SK-N-DZ (cell line): Measurements from ENCODE around the gene HGF.
A peak's percentile ranks its signal among the peaks of the same experiment; 100 is the strongest.

Experiments
- DNase-seq: peaks from one replicate; pipeline ENCODE4 v3.0.0-alpha.2; 2015; ENCODE audit warnings: low spot score

Gene HGF

DNA sequence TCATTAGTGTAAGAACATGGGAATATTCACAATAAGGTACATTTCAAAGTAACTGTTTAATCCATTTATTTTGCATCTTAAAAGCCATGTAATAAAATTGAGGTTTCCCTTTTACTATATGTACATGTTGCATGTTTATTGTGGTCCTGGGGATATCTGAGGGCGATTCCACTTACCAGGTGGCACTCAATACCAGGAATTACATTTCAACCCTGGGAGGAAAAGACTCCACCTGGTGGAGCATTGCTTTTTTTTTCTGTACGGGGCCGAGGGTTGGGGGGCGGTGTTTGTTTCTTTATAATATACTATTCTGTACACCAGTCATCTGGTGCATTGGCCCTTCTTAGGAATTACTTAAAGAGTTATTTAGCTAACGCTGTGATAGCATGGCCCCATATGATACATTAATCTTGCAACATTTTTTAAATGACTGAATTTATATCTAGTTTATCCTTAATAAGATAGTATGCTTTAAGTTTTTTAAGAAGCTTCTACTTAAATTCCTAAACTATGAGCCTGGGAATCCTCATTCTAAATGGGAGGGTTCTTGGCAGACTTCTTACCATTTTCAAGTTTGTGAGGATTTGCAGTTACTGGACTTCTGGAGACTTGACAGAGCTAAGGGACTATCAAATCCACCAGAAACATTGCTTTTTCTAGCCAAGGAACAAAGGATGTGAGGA is 7.2 kb upstream of the HGF start:
- DNase-seq: no peak

GRCh38 chr7:81776161-81776560 is 6.3 kb upstream of the HGF start:
- DNase-seq: no peak

GRCh38 chr7:81775560-81775959 is 5.7 kb upstream of the HGF start:
- peak; percentile 75 for DNase-seq

- no peak for DNase-seq
Observed at GRCh38 chr7:81774551-81774950, 4.7 kb upstream of the HGF start.

DNA sequence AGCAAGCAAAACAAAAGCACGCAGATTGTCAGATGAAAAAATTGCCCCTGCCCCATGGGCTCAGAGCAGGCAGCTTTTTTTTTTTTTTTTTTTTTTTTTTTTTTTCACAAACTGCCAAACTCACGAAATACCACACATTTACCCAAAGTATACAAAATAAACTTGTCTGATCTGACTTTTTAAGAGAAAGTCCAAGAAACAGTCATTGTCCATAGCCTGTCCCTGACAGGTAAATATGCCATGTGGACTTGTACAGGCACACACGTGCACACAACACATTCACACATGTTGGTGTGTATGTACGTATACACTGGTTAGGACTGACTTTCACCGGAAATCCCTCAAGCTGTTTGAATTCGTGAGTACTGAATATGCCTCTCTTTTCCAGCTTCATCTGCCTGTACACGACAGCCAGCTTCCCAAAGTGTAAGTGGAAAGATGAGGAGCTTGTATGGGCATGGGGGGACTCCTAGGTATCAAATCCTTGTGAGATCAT is 929 bp upstream of the HGF start:
- no peak for DNase-seq

DNA sequence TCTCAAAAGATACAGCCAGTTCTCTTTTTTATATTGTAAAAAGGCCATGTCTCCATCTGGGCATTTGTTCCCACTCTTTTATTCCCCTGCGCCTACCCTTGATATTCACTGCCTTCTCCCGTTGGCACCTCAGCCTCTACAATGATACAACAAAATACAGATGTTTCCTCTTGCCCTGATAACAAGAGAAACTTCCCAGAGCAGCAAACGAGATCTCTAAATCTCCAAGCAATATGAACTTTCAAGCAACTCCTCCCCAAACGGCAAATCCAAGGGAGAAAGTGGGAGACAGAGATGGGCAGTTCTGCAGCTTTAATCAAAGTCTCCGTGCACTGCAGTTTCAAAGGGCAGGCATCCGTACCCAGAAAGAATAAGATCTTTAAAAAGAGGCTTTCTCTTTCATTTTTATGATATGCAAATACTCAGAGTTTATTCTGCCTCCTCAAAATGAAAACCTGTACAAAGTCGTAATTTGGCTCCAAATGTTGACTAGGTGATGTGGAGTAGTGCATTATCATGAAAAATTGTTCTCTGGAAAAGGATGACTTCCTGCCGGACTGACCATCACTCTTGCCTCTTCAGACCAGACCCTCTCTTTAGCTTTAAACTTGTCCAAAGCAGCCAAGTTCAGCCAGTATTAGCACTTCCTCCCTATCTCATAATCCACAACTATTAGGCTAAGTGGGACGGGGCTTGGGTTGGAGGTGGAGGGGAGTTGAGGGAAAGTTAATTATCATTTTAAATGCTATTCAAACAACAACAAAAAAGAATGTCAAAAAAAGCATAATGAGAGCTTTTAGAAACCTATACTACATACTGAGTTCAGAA is 682 bp downstream of the HGF start:
- no peak for DNase-seq

DNA sequence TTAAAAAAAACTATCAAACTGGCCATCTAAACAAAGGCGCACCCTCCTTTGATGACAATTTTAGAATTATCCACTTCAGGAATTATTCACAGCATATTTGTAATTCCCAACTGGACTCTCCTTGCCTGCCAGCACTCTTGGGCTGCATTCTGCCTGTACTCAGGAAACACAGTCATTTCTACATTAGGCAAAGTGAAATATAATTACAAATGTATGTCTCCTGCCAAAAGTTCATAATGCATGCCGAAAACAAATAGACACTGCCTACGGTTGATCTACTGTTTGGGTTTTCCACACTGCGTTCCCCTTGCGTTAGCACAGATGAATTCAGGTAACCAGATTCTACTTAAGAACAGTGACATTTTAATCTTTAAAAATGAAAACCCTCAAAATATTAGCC is 1.9 kb downstream of the HGF start:
- no peak for DNase-seq

DNA sequence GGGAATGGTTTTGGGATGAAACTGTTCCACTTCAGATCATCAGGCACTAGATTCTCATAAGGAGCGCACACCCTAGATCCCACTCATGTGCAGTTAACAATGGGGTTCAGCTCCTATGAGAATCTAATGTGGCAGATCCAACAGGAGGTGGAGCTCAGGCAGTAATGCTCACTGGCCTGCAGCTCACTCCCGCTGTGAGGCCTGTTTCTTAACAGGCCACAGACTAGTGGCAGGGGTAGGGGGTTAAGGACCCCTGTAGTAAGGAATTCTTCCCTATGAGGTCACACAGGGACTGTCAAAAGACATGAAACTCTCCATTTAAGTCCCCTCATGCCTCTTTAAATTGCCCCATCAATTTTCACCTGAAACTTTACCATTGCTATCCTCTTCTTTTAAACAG is 8.0 kb downstream of the HGF start:
- DNase-seq: no peak

DNA sequence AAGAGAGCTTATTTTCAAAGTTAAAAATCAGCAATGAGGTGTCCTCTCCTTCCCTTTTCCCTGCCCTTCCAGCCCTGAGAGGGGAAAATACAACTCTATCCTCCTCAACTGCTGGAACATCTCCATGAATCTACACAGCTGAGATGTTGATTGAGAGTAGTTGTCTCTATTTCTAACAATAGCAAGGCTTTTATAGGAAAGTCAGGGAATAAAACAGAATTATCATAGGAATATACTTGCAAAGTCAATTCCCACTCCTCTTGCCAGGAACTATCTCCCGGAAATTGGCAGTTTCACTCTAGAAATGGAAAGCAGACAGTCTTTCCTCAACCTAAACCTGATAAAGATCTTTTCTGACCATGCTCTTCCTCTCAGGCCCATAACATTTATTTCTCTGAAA is 8.8 kb downstream of the HGF start:
- no peak for DNase-seq

- DNase-seq: no peak
Observed at GRCh38 chr7:81754918-81755696, 14.7 kb downstream of the HGF start.

GRCh38 chr7:81753392-81753791 is 16.5 kb downstream of the HGF start:
- DNase-seq: no peak

DNA sequence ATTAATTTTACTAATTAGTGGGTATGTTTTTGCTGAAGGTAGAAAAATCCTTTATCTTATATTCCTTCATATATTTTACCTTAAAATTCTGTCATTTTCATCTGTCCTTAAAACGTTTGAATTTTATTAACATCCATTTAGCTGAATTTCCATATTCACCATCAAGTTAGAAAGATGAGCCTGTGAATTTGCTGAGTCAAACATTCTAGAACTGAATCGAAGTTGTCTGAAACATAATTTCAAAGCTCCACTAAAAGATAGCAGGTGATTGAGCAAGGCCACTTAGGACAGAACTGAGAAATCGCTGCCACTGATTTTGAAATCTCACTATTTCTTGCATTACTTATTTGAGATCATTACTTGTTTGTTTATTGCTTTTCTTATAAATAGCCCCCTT is 17.5 kb downstream of the HGF start:
- no peak for DNase-seq

DNA sequence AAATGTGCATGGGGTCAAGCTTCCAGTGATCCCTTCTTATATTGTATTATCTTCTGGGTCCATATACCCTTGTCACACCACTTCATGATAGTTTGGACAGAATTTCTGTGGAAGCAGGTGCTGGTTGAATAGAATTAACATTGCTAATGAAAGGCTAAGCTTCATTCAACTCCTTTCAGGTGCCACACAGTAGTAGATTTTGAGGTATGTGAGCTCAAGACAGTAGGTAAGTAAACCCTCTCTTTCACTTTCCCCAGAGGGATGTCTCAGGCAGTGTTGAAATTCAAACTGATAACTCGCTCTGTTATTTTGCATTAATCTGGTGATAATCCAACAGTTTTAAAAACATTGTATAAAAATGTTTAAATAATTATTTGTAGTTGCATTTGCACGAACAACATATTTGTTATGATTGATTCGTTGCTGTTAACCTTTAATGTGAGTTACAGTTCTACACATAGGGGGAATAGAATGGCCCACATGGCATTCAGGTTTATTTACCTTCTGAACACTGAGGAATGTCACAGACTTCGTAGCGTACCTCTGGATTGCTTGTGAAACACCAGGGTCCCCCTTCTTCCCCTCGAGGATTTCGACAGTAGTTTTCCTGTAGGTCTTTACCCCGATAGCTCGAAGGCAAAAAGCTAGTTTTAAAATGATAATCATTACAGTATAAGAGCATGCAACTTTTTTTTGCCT is 18.1 kb downstream of the HGF start:
- no peak for DNase-seq

GRCh38 chr7:81745637-81746036 is 24.2 kb downstream of the HGF start:
- DNase-seq: peak; percentile 66

- no peak for DNase-seq
Observed at GRCh38 chr7:81744389-81744788, 25.5 kb downstream of the HGF start.

DNA sequence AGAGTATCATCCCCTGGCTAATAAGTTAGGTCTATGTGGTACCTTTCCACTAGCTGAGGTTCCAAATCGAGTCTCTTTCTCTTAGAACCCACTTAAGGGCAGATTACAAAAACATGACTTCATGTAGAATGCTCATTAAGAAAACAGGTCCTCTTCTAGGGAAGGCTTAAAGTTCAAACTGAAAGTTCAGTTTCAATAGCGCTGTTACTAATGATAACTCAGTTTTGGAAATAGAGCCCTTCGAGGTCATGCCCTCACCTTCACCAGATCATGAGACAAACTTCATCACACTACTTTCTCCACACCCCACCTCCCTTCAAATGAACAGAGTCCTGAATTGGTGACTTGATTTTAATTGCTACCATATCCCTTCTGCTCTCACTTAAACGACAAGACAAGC is 26.2 kb downstream of the HGF start:
- no peak for DNase-seq

- no peak for DNase-seq
Observed at GRCh38 chr7:81743201-81743600, 26.6 kb downstream of the HGF start.

GRCh38 chr7:81740403-81740802 is 29.4 kb downstream of the HGF start:
- peak; percentile 93 for DNase-seq

- no peak for DNase-seq
Observed at GRCh38 chr7:81736091-81736490, 33.8 kb downstream of the HGF start.

DNA sequence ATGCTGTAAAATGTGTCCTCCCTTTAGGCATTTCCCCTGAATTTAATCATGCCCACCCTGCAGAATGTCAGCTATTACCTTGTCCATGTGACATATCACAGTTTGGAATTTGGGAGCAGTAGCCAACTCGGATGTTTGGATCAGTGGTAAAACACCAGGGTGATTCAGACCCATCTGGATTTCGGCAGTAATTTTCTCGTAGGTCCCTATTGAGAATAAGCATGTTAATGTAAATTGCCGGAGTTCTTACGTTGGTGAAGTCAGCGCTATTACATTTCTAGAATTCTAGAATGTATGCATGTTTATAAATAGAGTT is 44.1 kb downstream of the HGF start:
- DNase-seq: no peak

DNA sequence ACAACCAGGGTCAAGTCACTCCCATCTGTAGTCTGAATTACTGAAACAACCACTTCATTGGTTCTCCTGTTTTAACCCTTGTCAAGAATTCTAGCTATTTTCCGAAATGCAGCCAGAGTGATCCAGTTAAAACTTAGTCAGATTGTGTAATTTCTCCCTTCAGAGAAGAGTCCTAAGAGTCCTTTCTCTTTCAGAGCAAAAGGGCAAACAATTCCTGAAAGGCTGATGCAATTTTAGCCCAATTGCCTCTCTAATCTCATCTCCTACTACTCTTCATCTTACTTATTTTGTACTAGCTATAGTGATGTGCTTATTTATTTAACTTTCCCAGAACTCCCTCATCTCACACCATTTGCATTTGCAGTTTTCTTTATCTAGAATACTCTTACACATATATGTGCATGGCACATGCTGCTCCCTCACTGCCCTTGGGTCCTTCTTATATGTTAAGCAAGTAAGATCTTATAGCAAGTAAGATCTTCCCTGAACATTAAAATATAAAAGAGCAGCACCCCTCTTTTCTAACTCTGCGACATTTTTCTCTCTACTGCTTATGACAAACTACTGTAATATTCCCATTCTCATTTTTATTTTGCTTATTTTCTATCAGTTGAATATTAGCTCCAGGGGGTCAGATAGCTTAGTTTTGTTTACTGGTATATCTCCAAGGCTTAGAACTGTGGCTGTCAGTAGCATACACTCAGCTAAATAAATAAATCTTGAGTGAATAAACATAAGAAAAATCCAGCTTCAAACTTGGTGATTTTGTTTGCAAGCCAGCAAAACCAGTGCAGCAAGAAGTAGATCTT is 44.6 kb downstream of the HGF start:
- no peak for DNase-seq
